ENCODE data around the gene NCOR2.

Gene NCOR2

GRCh38 chr12:124577374-124577773, 10.0 kb upstream of the NCOR2 start:
- no peak for TF ChIP-seq CTCF (IDR thresholded peaks at IDR 0.05; ENCODE audit: insufficient read depth, missing control alignments)
- DNase-seq (ENCODE audit: insufficient read length, low spot score): no peak
- FAIRE-seq: no peak

GRCh38 chr12:124576061-124576650, 8.7 kb upstream of the NCOR2 start:
- FAIRE-seq (no peak), DNase-seq (ENCODE audit: insufficient read length, low spot score) (no peak)
- no peak for TF ChIP-seq CTCF (IDR thresholded peaks at IDR 0.05; ENCODE audit: insufficient read depth, missing control alignments)

- no peak for FAIRE-seq
- TF ChIP-seq CTCF (IDR thresholded peaks at IDR 0.05; ENCODE audit: insufficient read depth, missing control alignments): no peak
- DNase-seq (ENCODE audit: insufficient read length, low spot score): no peak
Observed at GRCh38 chr12:124573839-124574786, 6.7 kb upstream of the NCOR2 start.

GRCh38 chr12:124571556-124571955, 4.1 kb upstream of the NCOR2 start:
- no peak for DNase-seq (ENCODE audit: insufficient read length, low spot score)
- no peak for TF ChIP-seq CTCF (IDR thresholded peaks at IDR 0.05; ENCODE audit: insufficient read depth, missing control alignments)
- FAIRE-seq: no peak

- TF ChIP-seq CTCF (IDR thresholded peaks at IDR 0.05; ENCODE audit: insufficient read depth, missing control alignments): no peak
- FAIRE-seq (no peak), DNase-seq (ENCODE audit: insufficient read length, low spot score) (no peak)
Observed at GRCh38 chr12:124570810-124571209, 3.4 kb upstream of the NCOR2 start.

GRCh38 chr12:124569375-124570148, 2.1 kb upstream of the NCOR2 start:
- no peak for TF ChIP-seq CTCF (IDR thresholded peaks at IDR 0.05; ENCODE audit: insufficient read depth, missing control alignments)
- FAIRE-seq: no peak

More at GRCh38 chr12:124569375-124570148, 2.1 kb upstream of the NCOR2 start:
- no peak for DNase-seq (ENCODE audit: insufficient read length, low spot score)

Measured in D721Med (cell line).